Effector memory CD4-positive, alpha-beta T cell (primary cell): ENCODE data around the gene RNF217.
A peak's percentile ranks its signal among the peaks of the same experiment; 100 is the strongest.
"Not testable (repeated sequence)": the region's sequence is repeated elsewhere in the genome, so short reads cannot be mapped to it uniquely, and the experiment has no call there.

Experiments
- DNase-seq, 3 donors: peaks; one replicate each; pipeline ENCODE4 v3.0.0-alpha.2; 2020
- H3K27ac ChIP-seq: 2 replicates; pipeline ENCODE4 v1.7.0; 2013; ENCODE audit warnings: mild to moderate bottlenecking, low read length, moderate library complexity; ENCODE audit not compliant: insufficient read depth, poor library complexity, severe bottlenecking
- H3K27me3 ChIP-seq: replicated peaks from 2 replicates; pipeline ENCODE4 v1.7.0; 2013; ENCODE audit warnings: mild to moderate bottlenecking, low read length; ENCODE audit not compliant: insufficient read depth, control insufficient read depth, poor library complexity, severe bottlenecking
- H3K36me3 ChIP-seq: 2 replicates; pipeline ENCODE4 v1.7.0; 2013; ENCODE audit warnings: mild to moderate bottlenecking, low read length, moderate library complexity; ENCODE audit not compliant: control insufficient read depth, insufficient read depth
- H3K4me1 ChIP-seq: 2 replicates; pipeline ENCODE4 v1.7.0; 2013; ENCODE audit warnings: low read length, mild to moderate bottlenecking; ENCODE audit not compliant: control insufficient read depth, insufficient read depth, poor library complexity, severe bottlenecking
- H3K4me3 ChIP-seq: 2 replicates; pipeline ENCODE4 v1.7.0; 2013; ENCODE audit warnings: low read length, low read depth, mild to moderate bottlenecking; ENCODE audit not compliant: insufficient read depth, poor library complexity, severe bottlenecking
- H3K9me3 ChIP-seq: 2 replicates; pipeline ENCODE4 v1.7.0; 2013; ENCODE audit warnings: mild to moderate bottlenecking, low read length, moderate library complexity; ENCODE audit not compliant: control insufficient read depth
- total RNA-seq, 3 donors: gene quantifications; one replicate each; lab custom pipeline; 2026; lab: John Stamatoyannopoulos, UW

RNF217 gene
- 0.77 to 2.1 (median 1.2) reads per million in 3 donors for total RNA-seq

- H3K4me1 ChIP-seq, result no peaks in the 10 kb centered on the region
- peaks cover 8% of the 10 kb centered on the region for H3K27me3 ChIP-seq
- H3K36me3 ChIP-seq, result no peaks in the 10 kb centered on the region
- no peaks in the 10 kb centered on the region for H3K9me3 ChIP-seq
- peak within 1 kb of the TSS; percentile 20 for H3K4me3 ChIP-seq
- DNase-seq, result no peak
- no peak within 1 kb of the TSS for H3K27ac ChIP-seq
Measured at GRCh38 chr6:124961777-124962638, at the start of gene RNF217. RNF217 (plus strand) TSS chr6:124962437; CDS start chr6:124962545, 108 bp downstream.

- Histone ChIP-seq H3K4me3 (no peak overlapping the region), H3K4me1 (no peaks in the 10 kb centered on the region), H3K9me3 (no peaks in the 10 kb centered on the region), H3K27ac (no peak overlapping the region), H3K36me3 (no peaks in the 10 kb centered on the region), H3K27me3 (no peaks in the 10 kb centered on the region)
- no peak for DNase-seq
Measured at GRCh38 chr6:124913056-124913455, 49.2 kb upstream of the RNF217 start.

DNA sequence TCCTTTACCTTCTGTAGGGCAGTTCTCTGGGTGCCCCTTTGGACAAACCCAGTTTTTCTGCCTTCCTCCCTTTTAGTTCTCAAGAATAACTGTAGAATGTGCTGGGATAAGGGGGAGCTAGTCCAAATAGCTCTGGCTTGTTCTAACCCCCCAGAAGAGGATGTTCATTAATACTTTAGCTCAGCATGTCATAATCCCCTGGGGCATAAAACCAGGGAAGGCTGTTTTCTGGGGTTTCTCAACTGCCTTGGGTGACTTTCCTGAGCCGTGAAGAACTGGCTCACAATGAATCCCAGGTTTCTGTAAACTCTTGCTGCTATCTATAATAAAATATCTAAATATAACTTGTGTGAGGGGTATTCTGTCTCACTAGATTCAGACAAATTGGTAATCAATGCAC is 44.5 kb upstream of the RNF217 start:
- no peaks in the 10 kb centered on the region for H3K27me3 ChIP-seq
- no peaks in the 10 kb centered on the region for H3K9me3 ChIP-seq
- H3K4me1 ChIP-seq, result no peaks in the 10 kb centered on the region
- H3K4me3 ChIP-seq, result no peak overlapping the region
- H3K36me3 ChIP-seq, result no peaks in the 10 kb centered on the region
- no peak for DNase-seq
- H3K27ac ChIP-seq, result no peak overlapping the region

DNA sequence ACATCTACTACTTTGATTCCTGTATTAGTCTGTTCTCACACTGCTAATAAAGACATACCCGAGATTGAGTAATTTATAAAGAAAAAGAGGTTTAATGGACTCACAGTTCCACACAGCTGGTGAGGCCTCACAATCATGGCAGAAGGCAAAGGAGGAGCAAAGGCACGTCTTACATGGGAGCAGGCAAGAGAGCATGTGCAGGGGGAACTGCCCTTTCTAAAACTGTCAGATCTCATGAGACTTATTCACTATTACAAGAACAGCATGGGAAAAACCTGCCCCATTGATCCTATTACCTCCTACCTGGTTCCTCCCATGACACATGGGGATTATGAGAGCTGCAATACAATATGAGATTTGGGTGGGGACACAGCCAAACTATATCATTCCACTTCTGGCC is 42.5 kb upstream of the RNF217 start:
- H3K4me3 ChIP-seq, H3K27ac ChIP-seq, H3K27me3 ChIP-seq, H3K4me1 ChIP-seq, DNase-seq, H3K9me3 ChIP-seq, H3K36me3 ChIP-seq: not testable (repeated sequence)

- DNase-seq, result no peak
Measured at GRCh38 chr6:124924333-124924759, 37.9 kb upstream of the RNF217 start.

DNA sequence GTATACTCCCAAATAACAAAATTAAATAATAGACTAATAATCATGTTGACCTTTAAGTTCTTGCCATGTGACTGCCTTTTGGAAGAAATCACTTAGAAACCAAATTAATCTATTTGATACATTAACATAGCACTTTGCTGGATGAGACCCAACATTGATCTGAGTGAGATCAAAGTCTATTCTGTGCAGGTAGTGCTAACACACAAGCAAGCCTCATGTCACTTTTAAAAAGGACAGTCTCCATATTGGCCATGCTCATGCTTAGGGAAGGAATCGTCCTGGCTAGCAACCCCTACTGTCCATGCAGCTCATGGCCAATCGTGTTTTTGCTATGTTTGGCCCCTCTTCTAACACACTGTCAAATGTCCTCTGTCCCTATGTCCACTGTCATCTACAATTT is 35.8 kb upstream of the RNF217 start:
- H3K9me3 ChIP-seq, result no peaks in the 10 kb centered on the region
- no peaks in the 10 kb centered on the region for H3K4me1 ChIP-seq
- H3K27ac ChIP-seq, result no peak overlapping the region
- H3K36me3 ChIP-seq, result no peaks in the 10 kb centered on the region
- no peak overlapping the region for H3K4me3 ChIP-seq
- no peak for DNase-seq
- no peaks in the 10 kb centered on the region for H3K27me3 ChIP-seq

More at GRCh38 chr6:124924333-124924759, 37.9 kb upstream of the RNF217 start:
- no peaks in the 10 kb centered on the region for H3K36me3 ChIP-seq
- no peaks in the 10 kb centered on the region for H3K27me3 ChIP-seq
- H3K9me3 ChIP-seq, result no peaks in the 10 kb centered on the region
- no peak overlapping the region for H3K27ac ChIP-seq
- no peak overlapping the region for H3K4me3 ChIP-seq
- H3K4me1 ChIP-seq, result no peaks in the 10 kb centered on the region

- H3K27ac ChIP-seq, result no peak overlapping the region
Measured at GRCh38 chr6:124927806-124928205, 34.4 kb upstream of the RNF217 start.

GRCh38 chr6:124928851-124929250 is 33.4 kb upstream of the RNF217 start:
- Histone ChIP-seq H3K27ac (no peak overlapping the region), H3K9me3 (no peaks in the 10 kb centered on the region)

More at GRCh38 chr6:124927806-124928205, 34.4 kb upstream of the RNF217 start:
- Histone ChIP-seq H3K4me3 (no peak overlapping the region), H3K36me3 (no peaks in the 10 kb centered on the region), H3K27me3 (no peaks in the 10 kb centered on the region), H3K9me3 (no peaks in the 10 kb centered on the region), H3K4me1 (no peaks in the 10 kb centered on the region)
- no peak for DNase-seq

GRCh38 chr6:124937645-124938044 is 24.6 kb upstream of the RNF217 start:
- no peak for DNase-seq
- H3K9me3 ChIP-seq, result no peaks in the 10 kb centered on the region
- H3K27ac ChIP-seq, result no peak overlapping the region

More at GRCh38 chr6:124928851-124929250, 33.4 kb upstream of the RNF217 start:
- H3K36me3 ChIP-seq, result no peaks in the 10 kb centered on the region
- no peaks in the 10 kb centered on the region for H3K27me3 ChIP-seq
- no peak for DNase-seq
- no peak overlapping the region for H3K4me3 ChIP-seq
- H3K4me1 ChIP-seq, result no peaks in the 10 kb centered on the region

GRCh38 chr6:124941259-124941658 is 21.0 kb upstream of the RNF217 start:
- no peaks in the 10 kb centered on the region for H3K36me3 ChIP-seq
- H3K4me3 ChIP-seq, result no peak overlapping the region
- DNase-seq, result no peak
- H3K27me3 ChIP-seq, result no peaks in the 10 kb centered on the region
- H3K27ac ChIP-seq, result no peak overlapping the region
- no peaks in the 10 kb centered on the region for H3K4me1 ChIP-seq
- no peaks in the 10 kb centered on the region for H3K9me3 ChIP-seq

More at GRCh38 chr6:124937645-124938044, 24.6 kb upstream of the RNF217 start:
- Histone ChIP-seq H3K4me1 (no peaks in the 10 kb centered on the region), H3K36me3 (no peaks in the 10 kb centered on the region), H3K4me3 (no peak overlapping the region), H3K27me3 (no peaks in the 10 kb centered on the region)
